Panc1 (cell line): Measurements from ENCODE around the gene TULP4. TPM values are rescaled to one million over a fixed set of nuclear protein-coding genes. Genes with fewer than 3 reads are reported as not detected.

ENCODE experiments used
- ATAC-seq: fragments of 200-7000 bp; cut with Tn5 transposase; 2 replicates; pipeline ENCODE4 v1.9.1; 2020; ENCODE audit warnings: mild to moderate bottlenecking, moderate library complexity
- BruUV-seq: library from RNA; stranded (reverse); fragments of 400-500 nt; replicated peaks from 2 replicates; lab custom pipeline; 2021; lab: Mats Ljungman, UMichigan
- CTCF ChIA-PET: fragments of 300-600 bp; sonication (Branson Sonifier 250); formaldehyde crosslinking; loops from one replicate; lab custom pipeline; 2022; ENCODE audit warnings: antibody characterized with exemption; lab: Charles Lee
- POLR2A ChIA-PET: fragments of 300-600 bp; sonication (Branson Sonifier 250); formaldehyde crosslinking; loops from one replicate; lab custom pipeline; 2022; ENCODE audit warnings: antibody characterized with exemption; lab: Charles Lee
- DNase-seq: peaks from one replicate; pipeline ENCODE4 v3.0.0-alpha.2; 2010; ENCODE audit warnings: low read depth, low spot score
- H3K27ac ChIP-seq: 2 replicates; pipeline ENCODE4 v1.5.1; 2011; ENCODE audit warnings: mild to moderate bottlenecking, low read length, inconsistent platforms
- H3K27me3 ChIP-seq: fragments of 200-500 bp; sonication (Bioruptor generic); 2 replicates; pipeline ENCODE4 v1.6.0; 2014; ENCODE audit warnings: low read length, inconsistent platforms; ENCODE audit not compliant: control insufficient read depth, insufficient read depth
- H3K36me3 ChIP-seq: fragments of 200-500 bp; sonication (Bioruptor generic); 2 replicates; pipeline ENCODE4 v1.5.1; 2014; ENCODE audit warnings: inconsistent platforms, mild to moderate bottlenecking, low read length, moderate library complexity; ENCODE audit not compliant: control insufficient read depth, insufficient read depth
- H3K4me1 ChIP-seq: 2 replicates; pipeline ENCODE4 v1.5.1; 2011; ENCODE audit warnings: inconsistent platforms, mild to moderate bottlenecking, low read length, moderate library complexity; ENCODE audit not compliant: control insufficient read depth, insufficient read depth
- H3K4me3 ChIP-seq, 2 experiments: 2 replicates each; pipeline ENCODE4 v1.5.1; 2011 to 2012; ENCODE audit warnings: low read depth in 2 of 2, low read length in 2 of 2, mild to moderate bottlenecking in 2 of 2, inconsistent platforms in 1 of 2, moderate library complexity in 1 of 2
- H3K9me3 ChIP-seq: fragments of 200-500 bp; sonication (Bioruptor generic); 2 replicates; pipeline ENCODE4 v1.5.1; 2014; ENCODE audit warnings: low read depth, mild to moderate bottlenecking, inconsistent platforms, low read length, moderate library complexity; ENCODE audit not compliant: control insufficient read depth, insufficient read depth
- CTCF ChIP-seq: fragments of 450-650 bp; IDR thresholded peaks from 2 replicates; pipeline ENCODE4 v1.5.1; 2017; ENCODE audit warnings: mild to moderate bottlenecking
- POLR2AphosphoS5 ChIP-seq: IDR thresholded peaks from 2 replicates; pipeline ENCODE4 v1.6.1; 2012; ENCODE audit warnings: mild to moderate bottlenecking, low read depth, low read length, moderate library complexity
- REST ChIP-seq, 2 experiments: IDR thresholded peaks; 2 replicates each; pipeline ENCODE4 v1.6.1; 2011 to 2012; ENCODE audit warnings: low read depth in 2 of 2, control low read depth in 1 of 2, low read length in 1 of 2, mild to moderate bottlenecking in 1 of 2, moderate library complexity in 1 of 2; ENCODE audit not compliant: insufficient read depth in 1 of 2
- SIN3A ChIP-seq: IDR thresholded peaks from 2 replicates; pipeline ENCODE4 v1.6.1; 2012; ENCODE audit warnings: low read depth, mild to moderate bottlenecking, low read length, moderate library complexity, borderline replicate concordance; ENCODE audit not compliant: insufficient read depth
- TCF7L2 ChIP-seq: IDR thresholded peaks from 2 replicates; pipeline ENCODE4 v1.6.1; 2011; ENCODE audit warnings: mild to moderate bottlenecking, low read depth, low read length, inconsistent platforms
- in situ Hi-C: cut with HindIII; loops from 2 replicates; pipeline ENCODE4 v1.10.0; 2016; ENCODE audit warnings: low sequenced_read_pairs, low pct_unique_long_range_greater_than_20kb
- intact Hi-C: fragments of 100-400 bp; cut with micrococcal nuclease; formaldehyde crosslinking; loops from one replicate; pipeline ENCODE4 v1.10.0; 2022; ENCODE audit not compliant: unreplicated experiment
- total RNA-seq: library from RNA; stranded (reverse); gene quantifications from one replicate; pipeline ENCODE4 v1.2.1, GENCODE V29; 2021; ENCODE audit not compliant: unreplicated experiment

TULP4 gene
- total RNA-seq, 1 experiment from 2014 or later = 105 TPM

- ChIA-PET CTCF (no interaction called here), POLR2A (no interaction called here)
- intact Hi-C loops = no loop called here
- BruUV-seq = no TSS peak
- no peaks in the 10 kb centered on the region for H3K9me3 ChIP-seq
- no peak for TF ChIP-seq REST (IDR thresholded peaks at IDR 0.05; ENCODE audit: insufficient read depth in 1 of 2, low read depth in 2 of 2, low read length in 1 of 2)
- no peak for TF ChIP-seq TCF7L2
- TF ChIP-seq SIN3A = no peak
- TF ChIP-seq CTCF = no peak
- TF ChIP-seq POLR2AphosphoS5 = no peak
- DNase-seq (no peak), ATAC-seq (no peak)
- H3K4me3 ChIP-seq = no peak overlapping the region
- H3K4me1 ChIP-seq = no peaks in the 10 kb centered on the region; the same call in 1 of the 2 replicates
- no peaks in the 10 kb centered on the region for H3K27me3 ChIP-seq
- H3K27ac ChIP-seq = no peak overlapping the region
- in situ Hi-C loops = no loop called here
- H3K36me3 ChIP-seq = no peaks in the 10 kb centered on the region
These were observed 70.2 kb downstream of the TULP4 start for GRCh38 chr6:158382491-158382890.

- no peak for ATAC-seq
- in situ Hi-C loops (no loop called here), intact Hi-C loops (no loop called here)
- POLR2A ChIA-PET = no interaction called here
- Histone ChIP-seq H3K9me3 (no peaks in the 10 kb centered on the region), H3K4me3 (no peak overlapping the region), H3K36me3 (no peaks in the 10 kb centered on the region), H3K4me1 (no peaks in the 10 kb centered on the region; the same call in 1 of the 2 replicates), H3K27me3 (no peaks in the 10 kb centered on the region), H3K27ac (no peak overlapping the region)
- no peak for TF ChIP-seq TCF7L2
- no peak for TF ChIP-seq REST (IDR thresholded peaks at IDR 0.05; ENCODE audit: insufficient read depth in 1 of 2, low read depth in 2 of 2, low read length in 1 of 2)
- no peak for TF ChIP-seq POLR2AphosphoS5
- no peak for TF ChIP-seq SIN3A
- BruUV-seq = no TSS peak
- CTCF ChIA-PET = no interaction called here
- DNase-seq = no peak
These were observed 70.8 kb downstream of the TULP4 start for GRCh38 chr6:158383057-158383456.
